Measurements from ENCODE around the gene MYMX.

MYMX gene

DNA sequence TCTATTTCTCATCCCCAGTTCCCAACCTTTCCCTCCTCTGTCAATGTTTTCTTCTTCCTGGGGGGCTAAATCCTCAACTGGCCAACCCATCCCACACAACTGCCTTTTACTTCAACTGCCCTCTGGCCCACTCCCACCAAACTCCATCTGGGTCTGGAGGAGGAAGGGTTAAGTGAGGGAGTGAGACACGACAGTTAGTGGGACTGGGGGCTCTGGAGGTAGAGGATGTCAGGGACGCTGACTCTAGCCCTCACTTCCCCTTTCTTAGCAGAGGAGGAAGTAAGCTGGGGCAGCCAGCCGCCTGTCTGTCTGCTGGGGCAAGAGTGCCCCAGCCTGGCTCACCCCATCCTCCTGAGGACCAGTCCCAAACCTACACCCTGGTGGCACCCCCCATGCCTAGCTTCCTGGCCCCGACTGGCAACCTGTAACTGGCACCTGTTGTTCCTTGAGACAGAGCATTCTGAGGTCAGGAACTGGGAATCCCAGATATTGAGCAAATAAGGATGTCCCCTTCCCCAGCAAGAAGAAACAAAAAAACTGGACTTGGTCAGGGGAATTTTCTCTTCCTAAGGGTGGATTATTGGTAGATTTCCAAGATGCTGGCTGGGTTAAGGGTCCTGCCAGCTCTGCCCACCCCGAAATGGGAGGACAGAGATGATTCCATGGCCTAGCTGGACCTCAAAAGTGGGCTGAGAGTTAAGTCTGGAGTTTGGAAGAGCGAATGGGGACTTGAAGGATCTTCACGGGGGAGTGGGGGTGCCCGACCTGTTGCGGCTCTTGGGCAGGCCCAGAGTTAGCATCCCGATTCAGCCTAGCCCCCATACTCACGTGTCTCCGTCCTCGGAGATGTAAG lies 47.7 kb downstream of the MYMX start:
- peak; percentile 91 for DNase-seq (ENCODE audit: low spot score)

DNA sequence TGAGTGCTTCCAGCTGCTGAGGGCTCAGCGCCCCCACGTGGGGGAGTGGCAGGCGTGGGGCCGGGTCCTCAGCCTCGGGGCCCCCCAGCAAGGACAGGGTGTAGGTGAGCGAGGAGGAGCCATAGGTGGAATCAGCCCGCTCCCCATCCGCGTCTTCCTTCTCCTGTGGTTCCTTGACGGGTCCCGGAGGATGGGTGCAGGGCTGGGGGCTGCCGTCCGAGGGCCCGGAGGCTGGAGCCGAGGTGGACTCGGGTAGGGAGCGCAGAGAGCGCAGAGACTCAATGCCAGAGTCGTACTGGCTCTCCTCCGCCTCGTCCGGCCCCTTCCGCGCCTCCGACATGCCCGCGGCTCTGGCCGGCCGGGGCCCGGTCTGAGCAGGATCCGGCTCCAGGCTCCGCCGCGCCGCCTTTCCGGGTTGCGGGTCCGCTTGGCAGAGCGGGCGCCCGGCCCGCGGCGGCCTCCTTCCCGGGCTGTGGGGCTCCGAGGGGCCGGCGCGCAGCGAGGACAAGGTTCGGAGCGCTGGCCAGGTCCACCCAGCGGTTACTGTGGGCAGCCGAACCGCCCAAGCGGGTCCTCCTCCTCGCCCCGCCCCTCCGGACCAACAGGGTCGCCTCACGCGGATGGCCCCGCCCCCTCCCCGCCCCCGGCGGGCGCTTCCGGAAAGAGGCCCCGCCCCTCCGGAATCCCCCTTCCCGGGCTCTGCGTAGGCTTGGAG lies 48.4 kb downstream of the MYMX start, which contains the start of gene NFKBIE:
Gene NFKBIE (minus strand): TSS at position 545 of the 715 bp plus-strand sequence. CDS start 205 bp downstream, at position 340.
- DNase-seq (ENCODE audit: low spot score) = peak; percentile 88

DNA sequence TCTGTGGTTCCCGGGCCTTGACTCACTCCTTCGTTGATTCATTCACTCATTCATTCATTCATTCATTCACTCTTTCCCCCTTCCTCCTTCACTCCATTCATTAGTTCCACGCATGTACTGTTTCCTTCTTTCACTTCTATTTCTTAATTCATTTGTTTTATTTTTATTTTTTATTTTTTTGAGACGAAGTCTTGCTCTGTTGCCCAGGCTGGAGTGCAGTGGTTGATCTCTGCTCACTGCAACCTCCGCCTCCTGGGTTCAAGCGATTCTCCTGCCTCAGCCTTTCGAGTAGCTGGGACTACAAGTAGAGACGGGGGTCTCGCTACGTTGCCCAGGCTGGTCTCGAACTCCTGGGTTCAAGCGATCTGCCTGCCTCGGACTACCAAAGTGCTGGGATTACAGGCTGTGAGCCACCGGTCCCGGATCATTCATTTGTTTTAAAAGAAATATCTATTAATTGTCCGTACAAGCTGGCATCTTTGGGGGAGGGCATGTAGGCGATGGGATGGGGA lies 49.1 kb downstream of the MYMX start:
- DNase-seq (ENCODE audit: low spot score) = no peak

DNA sequence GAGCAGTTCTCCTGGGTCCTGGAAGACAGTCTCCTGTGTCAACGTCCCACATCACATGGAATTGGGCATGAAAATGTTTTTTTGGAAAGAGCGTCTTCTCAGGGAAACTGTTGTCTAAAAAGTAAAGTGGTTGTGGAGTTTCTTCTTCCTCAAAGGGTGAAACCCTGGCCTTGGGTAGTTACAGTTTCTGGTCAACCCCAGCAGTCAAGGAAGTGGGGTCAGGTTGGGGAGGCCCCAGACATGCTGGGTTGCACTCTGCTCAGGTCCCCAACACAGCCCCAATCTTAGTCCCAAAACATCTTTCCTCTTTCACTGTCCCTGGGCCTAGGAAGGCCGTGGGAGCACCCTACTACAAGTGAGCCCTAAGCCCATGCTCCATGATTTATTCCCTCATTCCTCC lies 49.6 kb downstream of the MYMX start:
- no peak for DNase-seq (ENCODE audit: low spot score)

DNA sequence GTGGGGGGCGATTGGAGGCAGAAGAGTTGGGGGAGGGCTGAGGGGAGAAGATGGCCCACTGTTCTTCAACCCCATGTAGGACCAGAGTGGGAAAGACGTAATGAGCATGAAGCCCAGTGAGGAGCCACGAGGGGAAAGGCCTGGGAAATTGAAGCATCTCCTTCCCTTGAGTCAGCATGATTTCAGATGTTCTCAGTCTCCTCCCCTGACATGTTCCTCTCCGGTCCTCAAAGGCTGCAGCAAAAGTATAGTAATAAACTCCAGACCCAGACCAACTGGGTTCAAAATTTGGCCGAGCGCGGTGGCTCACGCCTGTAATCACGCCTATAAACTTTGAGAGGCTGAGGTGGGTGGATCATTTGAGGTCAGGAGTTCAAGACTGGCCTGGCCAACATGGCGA lies 50.5 kb downstream of the MYMX start:
- no peak for DNase-seq (ENCODE audit: low spot score)

Data from NAMALWA (cell line).